ENCODE data around the gene BICDL1.

BICDL1 gene

DNA sequence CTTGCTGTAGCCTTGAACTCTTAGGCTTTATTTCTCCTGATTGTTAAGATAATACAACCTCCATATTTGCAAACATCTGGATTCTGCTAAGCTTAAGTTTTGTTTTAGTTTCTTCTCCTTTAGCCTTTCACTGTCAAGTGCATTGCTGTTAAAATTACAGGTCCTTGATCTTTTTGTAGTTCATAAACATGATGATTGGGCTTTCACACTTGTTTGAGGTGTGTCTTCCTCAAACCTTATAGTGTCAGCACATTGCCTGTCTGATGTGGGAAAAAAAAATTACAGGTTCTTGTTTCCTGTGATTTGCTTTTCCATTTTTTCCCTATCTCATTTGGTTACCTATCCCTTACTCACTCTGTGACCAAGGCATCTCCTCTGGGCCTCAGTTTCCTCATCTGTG lies 59.2 kb downstream of the BICDL1 start:
- no peaks in the 10 kb centered on the region for H3K9me2 ChIP-seq (replicated peaks; ENCODE audit: insufficient read depth, low read length)
- no peaks in the 10 kb centered on the region for H3K9me3 ChIP-seq (ENCODE audit: insufficient read depth, low read length)
- H3K36me3 ChIP-seq (ENCODE audit: low read length) = no peaks in the 10 kb centered on the region
- no peak overlapping the region for H3K9ac ChIP-seq (ENCODE audit: low read length)
- H3K27ac ChIP-seq (ENCODE audit: low read depth, low read length) = no peak overlapping the region
- no peak overlapping the region for H3K4me3 ChIP-seq (ENCODE audit: insufficient read depth, low read length, poor library complexity, severe bottlenecking)
- H3F3A ChIP-seq (ENCODE audit: insufficient read depth) = no peaks in the 10 kb centered on the region
- TF ChIP-seq, protein P1, sequence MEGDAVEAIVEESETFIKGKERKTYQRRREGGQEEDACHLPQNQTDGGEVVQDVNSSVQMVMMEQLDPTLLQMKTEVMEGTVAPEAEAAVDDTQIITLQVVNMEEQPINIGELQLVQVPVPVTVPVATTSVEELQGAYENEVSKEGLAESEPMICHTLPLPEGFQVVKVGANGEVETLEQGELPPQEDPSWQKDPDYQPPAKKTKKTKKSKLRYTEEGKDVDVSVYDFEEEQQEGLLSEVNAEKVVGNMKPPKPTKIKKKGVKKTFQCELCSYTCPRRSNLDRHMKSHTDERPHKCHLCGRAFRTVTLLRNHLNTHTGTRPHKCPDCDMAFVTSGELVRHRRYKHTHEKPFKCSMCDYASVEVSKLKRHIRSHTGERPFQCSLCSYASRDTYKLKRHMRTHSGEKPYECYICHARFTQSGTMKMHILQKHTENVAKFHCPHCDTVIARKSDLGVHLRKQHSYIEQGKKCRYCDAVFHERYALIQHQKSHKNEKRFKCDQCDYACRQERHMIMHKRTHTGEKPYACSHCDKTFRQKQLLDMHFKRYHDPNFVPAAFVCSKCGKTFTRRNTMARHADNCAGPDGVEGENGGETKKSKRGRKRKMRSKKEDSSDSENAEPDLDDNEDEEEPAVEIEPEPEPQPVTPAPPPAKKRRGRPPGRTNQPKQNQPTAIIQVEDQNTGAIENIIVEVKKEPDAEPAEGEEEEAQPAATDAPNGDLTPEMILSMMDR (IDR thresholded peaks at IDR 0.05; ENCODE audit: insufficient read depth, low read length, poor library complexity, severe bottlenecking) = no peak
- TF ChIP-seq EZH2phosphoT487 (conservative IDR thresholded peaks at IDR 0.05; ENCODE audit: low read length) = no peak
- no peak overlapping the region for H2AFZ ChIP-seq (ENCODE audit: low read depth, low read length, severe bottlenecking)
- H4K20me1 ChIP-seq (ENCODE audit: low read depth, low read length) = 0 out of 2 replicates have a peak, but pooled peaks cover 3% of the 10 kb centered on the region
- no peak overlapping the region for H3K4me2 ChIP-seq (ENCODE audit: low read depth, low read length, poor library complexity, severe bottlenecking)
- H3K79me2 ChIP-seq (ENCODE audit: insufficient read depth, low read length) = no peaks in the 10 kb centered on the region
- no peaks in the 10 kb centered on the region for H3K27me3 ChIP-seq (ENCODE audit: low read length)

DNA sequence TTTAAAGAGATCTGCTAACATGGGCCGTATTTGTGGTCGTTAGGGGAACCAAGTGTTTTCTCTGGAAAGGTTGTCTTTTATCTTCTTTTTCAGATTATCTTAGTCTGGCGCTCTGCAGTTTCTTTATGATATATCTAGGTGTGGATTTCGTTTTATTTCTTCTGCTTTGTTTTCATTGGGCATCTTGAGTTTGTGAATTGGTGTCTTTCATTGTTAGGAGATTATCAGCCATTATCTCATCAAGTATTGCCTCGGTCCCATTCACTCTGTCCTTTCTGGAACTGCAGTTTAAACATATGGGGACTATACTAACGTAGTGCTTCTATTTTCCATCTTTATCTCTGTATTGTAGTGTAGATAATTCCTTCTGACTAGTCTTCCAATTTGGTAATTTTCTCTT lies 60.4 kb downstream of the BICDL1 start:
- Histone ChIP-seq H3F3A (ENCODE audit: insufficient read depth) (no peaks in the 10 kb centered on the region), H3K9me3 (ENCODE audit: insufficient read depth, low read length) (no peaks in the 10 kb centered on the region), H3K79me2 (ENCODE audit: insufficient read depth, low read length) (no peaks in the 10 kb centered on the region), H3K36me3 (ENCODE audit: low read length) (no peaks in the 10 kb centered on the region), H3K27me3 (ENCODE audit: low read length) (no peaks in the 10 kb centered on the region), H3K9ac (ENCODE audit: low read length) (no peak overlapping the region), H3K27ac (ENCODE audit: low read depth, low read length) (no peak overlapping the region), H3K4me3 (ENCODE audit: insufficient read depth, low read length, poor library complexity, severe bottlenecking) (no peak overlapping the region), H4K20me1 (ENCODE audit: low read depth, low read length) (0 out of 2 replicates have a peak, but pooled peaks cover 3% of the 10 kb centered on the region), H3K4me2 (ENCODE audit: low read depth, low read length, poor library complexity, severe bottlenecking) (no peak overlapping the region), H3K9me2 (replicated peaks; ENCODE audit: insufficient read depth, low read length) (no peaks in the 10 kb centered on the region), H2AFZ (ENCODE audit: low read depth, low read length, severe bottlenecking) (no peak overlapping the region)
- TF ChIP-seq, protein P1 (IDR thresholded peaks at IDR 0.05; ENCODE audit: insufficient read depth, low read length, poor library complexity, severe bottlenecking) = no peak
- TF ChIP-seq EZH2phosphoT487 (conservative IDR thresholded peaks at IDR 0.05; ENCODE audit: low read length) = no peak

DNA sequence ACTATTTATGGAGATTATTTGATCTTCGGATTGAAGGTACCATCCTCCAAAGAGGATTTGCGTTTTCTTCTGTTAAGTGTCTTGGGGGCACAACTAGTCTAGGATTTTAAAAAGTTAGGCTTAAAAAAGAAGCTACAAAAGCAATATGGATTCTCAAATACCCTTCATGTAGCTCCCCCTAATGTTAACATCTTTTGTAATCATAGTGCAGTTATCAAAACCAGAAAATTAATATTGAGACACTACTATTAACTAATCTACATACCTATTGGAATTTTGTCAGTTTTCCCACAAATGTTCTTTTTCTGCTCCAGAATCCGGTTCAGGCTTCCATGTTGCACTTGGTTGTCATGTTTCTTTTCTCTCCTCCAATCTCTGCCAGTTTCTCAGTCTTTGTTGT lies 62.5 kb downstream of the BICDL1 start:
- Histone ChIP-seq H3K4me2 (ENCODE audit: low read depth, low read length, poor library complexity, severe bottlenecking) (no peak overlapping the region), H3K79me2 (ENCODE audit: insufficient read depth, low read length) (no peaks in the 10 kb centered on the region), H3K9ac (ENCODE audit: low read length) (no peak overlapping the region), H3K36me3 (ENCODE audit: low read length) (no peaks in the 10 kb centered on the region), H3K9me2 (replicated peaks; ENCODE audit: insufficient read depth, low read length) (no peaks in the 10 kb centered on the region), H3K27me3 (ENCODE audit: low read length) (no peaks in the 10 kb centered on the region), H3K4me3 (ENCODE audit: insufficient read depth, low read length, poor library complexity, severe bottlenecking) (no peak overlapping the region), H3K9me3 (ENCODE audit: insufficient read depth, low read length) (no peaks in the 10 kb centered on the region), H2AFZ (ENCODE audit: low read depth, low read length, severe bottlenecking) (no peak overlapping the region), H4K20me1 (ENCODE audit: low read depth, low read length) (0 out of 2 replicates have a peak, but pooled peaks cover 3% of the 10 kb centered on the region), H3F3A (ENCODE audit: insufficient read depth) (no peaks in the 10 kb centered on the region), H3K27ac (ENCODE audit: low read depth, low read length) (no peak overlapping the region)
- TF ChIP-seq EZH2phosphoT487 (conservative IDR thresholded peaks at IDR 0.05; ENCODE audit: low read length) = no peak
- TF ChIP-seq, protein P1 (IDR thresholded peaks at IDR 0.05; ENCODE audit: insufficient read depth, low read length, poor library complexity, severe bottlenecking) = no peak
